ENCODE data around the gene PTBP3. TPM values are rescaled to one million over a fixed set of nuclear protein-coding genes. Genes with fewer than 3 reads are reported as not detected.
A peak's percentile ranks its signal among the peaks of the same experiment; 100 is the strongest.

The PTBP3 gene
- polyA plus RNA-seq, 2 of the 4 experiments (the other 2 are of a cell fraction), result 55.7 to 105 TPM

- CTCF ChIA-PET, result interaction anchor here (0.6 kb wide), 1 partner anchor 16 kb away, joined by 3 read pairs; no protein-coding TSS in a partner anchor
- TF ChIP-seq SREBF2 (IDR thresholded peaks at IDR 0.05) (no peak), POLR2AphosphoS2 (conservative IDR thresholded peaks at IDR 0.05; ENCODE audit: low read length) (no peak), TFCP2L1 (CRISPR knock-in tag; IDR thresholded peaks at IDR 0.05) (no peak), HOXB13 (CRISPR knock-in tag; IDR thresholded peaks at IDR 0.05; ENCODE audit: low read depth) (no peak), HMGXB4 (CRISPR knock-in tag; IDR thresholded peaks at IDR 0.05; ENCODE audit: borderline replicate concordance) (no peak), POLR2A (IDR thresholded peaks at IDR 0.05; ENCODE audit: low read length) (no peak), ESRRA (IDR thresholded peaks at IDR 0.05; ENCODE audit: borderline replicate concordance, low read length) (no peak), HOXA7 (CRISPR knock-in tag; IDR thresholded peaks at IDR 0.05) (no peak), HEYL (CRISPR knock-in tag; IDR thresholded peaks at IDR 0.05) (no peak), EP300 (IDR thresholded peaks at IDR 0.05) (no peak), RFX5 (IDR thresholded peaks at IDR 0.05) (no peak)
- TF ChIP-seq, protein P1, sequence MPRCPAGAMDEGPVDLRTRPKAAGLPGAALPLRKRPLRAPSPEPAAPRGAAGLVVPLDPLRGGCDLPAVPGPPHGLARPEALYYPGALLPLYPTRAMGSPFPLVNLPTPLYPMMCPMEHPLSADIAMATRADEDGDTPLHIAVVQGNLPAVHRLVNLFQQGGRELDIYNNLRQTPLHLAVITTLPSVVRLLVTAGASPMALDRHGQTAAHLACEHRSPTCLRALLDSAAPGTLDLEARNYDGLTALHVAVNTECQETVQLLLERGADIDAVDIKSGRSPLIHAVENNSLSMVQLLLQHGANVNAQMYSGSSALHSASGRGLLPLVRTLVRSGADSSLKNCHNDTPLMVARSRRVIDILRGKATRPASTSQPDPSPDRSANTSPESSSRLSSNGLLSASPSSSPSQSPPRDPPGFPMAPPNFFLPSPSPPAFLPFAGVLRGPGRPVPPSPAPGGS (IDR thresholded peaks at IDR 0.05), result no peak
- peaks cover 19% of the 10 kb centered on the region; the same call in 2 of the 3 replicates for H3K4me1 ChIP-seq
- no peak for FAIRE-seq
- H3K9me3 ChIP-seq, result peaks cover 14% of the 10 kb centered on the region
- POLR2A ChIA-PET, result no interaction called here
- ATAC-seq, result no peak
- H3K4me2 ChIP-seq, result no peak overlapping the region
- DNase-seq (ENCODE audit: low read depth in 1 of 2, low spot score in 1 of 2), result no peak
- no peak overlapping the region for H3K4me3 ChIP-seq
- H3K27ac ChIP-seq, result no peak overlapping the region
Measured at GRCh38 chr9:112279501-112279900, 53.9 kb downstream of the PTBP3 start.

DNA sequence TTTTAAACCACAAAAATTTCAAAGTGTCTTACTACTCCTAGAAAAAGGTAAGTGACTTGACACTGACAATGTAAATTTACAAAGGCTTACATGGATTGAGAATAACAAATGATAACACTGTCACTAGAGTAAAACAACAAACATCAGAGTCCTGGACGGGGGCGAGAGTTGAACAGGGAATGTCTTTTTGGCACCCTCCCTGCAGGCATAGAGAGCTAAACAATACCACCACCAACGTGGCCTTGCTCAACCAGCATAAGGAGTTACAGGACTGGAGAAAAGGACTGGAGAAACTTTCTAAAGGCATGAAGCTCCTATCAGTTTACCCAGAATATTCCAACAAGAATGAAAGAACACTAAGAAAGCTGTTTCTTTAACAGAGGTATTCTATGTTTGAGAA, 55.3 kb downstream of the PTBP3 start:
- ChIA-PET POLR2A (no interaction called here), CTCF (no interaction called here)
- H3K4me2 ChIP-seq, result no peak overlapping the region
- TF ChIP-seq HMGXB4 (CRISPR knock-in tag; IDR thresholded peaks at IDR 0.05; ENCODE audit: borderline replicate concordance) (no peak), KDM1A (IDR thresholded peaks at IDR 0.05; ENCODE audit: low read depth) (no peak), CEBPB (IDR thresholded peaks at IDR 0.05) (no peak), TFCP2L1 (CRISPR knock-in tag; IDR thresholded peaks at IDR 0.05) (no peak), ZNF302 (CRISPR knock-in tag; IDR thresholded peaks at IDR 0.05) (no peak), TP53 (CRISPR knock-in tag; IDR thresholded peaks at IDR 0.05) (no peak), ELK1 (IDR thresholded peaks at IDR 0.05; ENCODE audit: low read depth, low read length) (no peak), GATA3 (IDR thresholded peaks at IDR 0.05; ENCODE audit: borderline replicate concordance) (no peak), HES2 (IDR thresholded peaks at IDR 0.05) (no peak), POLR2A (IDR thresholded peaks at IDR 0.05; ENCODE audit: low read length) (no peak), CHD4 (IDR thresholded peaks at IDR 0.05; ENCODE audit: borderline replicate concordance) (no peak), ZSCAN20 (CRISPR knock-in tag; IDR thresholded peaks at IDR 0.05) (no peak), NFE2L2 (conservative IDR thresholded peaks at IDR 0.05; ENCODE audit: low read length) (no peak), EP300 (IDR thresholded peaks at IDR 0.05) (no peak), ATOH8 (CRISPR knock-in tag; IDR thresholded peaks at IDR 0.05; ENCODE audit: low read depth) (no peak), E2F6 (IDR thresholded peaks at IDR 0.05; ENCODE audit: borderline replicate concordance, low read depth) (no peak), POLR2AphosphoS2 (conservative IDR thresholded peaks at IDR 0.05; ENCODE audit: low read length) (no peak), ZFP36 (IDR thresholded peaks at IDR 0.05; ENCODE audit: borderline replicate concordance, partially characterized antibody) (no peak), MAFK (IDR thresholded peaks at IDR 0.05; ENCODE audit: partially characterized antibody) (no peak), RFX5 (IDR thresholded peaks at IDR 0.05) (no peak)
- no peak for ATAC-seq
- H3K4me1 ChIP-seq, result peaks cover 27% of the 10 kb centered on the region; the same call in 2 of the 3 replicates
- H3K4me3 ChIP-seq, result no peak overlapping the region
- no peak overlapping the region for H3K27ac ChIP-seq
- DNase-seq (ENCODE audit: low read depth in 1 of 2, low spot score in 1 of 2), result no peak
- peak; percentile 70 for FAIRE-seq
- peaks cover under 1% of the 10 kb centered on the region; the same call in 2 of the 3 replicates for H3K9me3 ChIP-seq
- WGBS (ENCODE audit: missing lambda C conversion rate), result 64% methylated on average over 3 of the region's 3 CpGs

Measured in A549 (cell line).